H1 (cell line): ENCODE results near the gene ZNF280B. TPM values are rescaled to one million over a fixed set of nuclear protein-coding genes. Genes with fewer than 3 reads are reported as not detected.

Experiments
- CBX8 ChIP-seq: fragments of 300-800, 300-1000 bp; sonication (generic); IDR thresholded peaks from 2 replicates; pipeline ENCODE4 v1.7.1; 2016; ENCODE audit warnings: low read depth, low read length, borderline replicate concordance
- CHD1 ChIP-seq: IDR thresholded peaks from 2 replicates; pipeline ENCODE4 v1.6.1; 2012; ENCODE audit warnings: low read depth, low read length, improper control_type of control experiment
- CTBP2 ChIP-seq: IDR thresholded peaks from 2 replicates; pipeline ENCODE4 v1.7.0; 2011; ENCODE audit warnings: borderline replicate concordance, mild to moderate bottlenecking, moderate library complexity, mixed read lengths, low read length; ENCODE audit not compliant: insufficient read depth, insufficient read length
- KDM1A ChIP-seq: fragments of 200-600, 300-600 bp; sonication (generic); IDR thresholded peaks from 2 replicates; pipeline ENCODE4 v1.7.1; 2016; ENCODE audit warnings: mild to moderate bottlenecking, low read length, borderline replicate concordance
- NANOG ChIP-seq: IDR thresholded peaks from 2 replicates; pipeline ENCODE4 v1.6.1; 2011; ENCODE audit warnings: low read length, low read depth, mild to moderate bottlenecking, inconsistent platforms; ENCODE audit not compliant: insufficient read depth, poor library complexity, severe bottlenecking
- NRF1 ChIP-seq: IDR thresholded peaks from 2 replicates; pipeline ENCODE4 v1.6.1; 2011; ENCODE audit warnings: mild to moderate bottlenecking, low read depth, low read length, improper control_type of control experiment
- RNF2 ChIP-seq: fragments of 200-900, 300-1000 bp; sonication (generic); IDR thresholded peaks from 2 replicates; pipeline ENCODE4 v1.7.1; 2016; ENCODE audit warnings: borderline replicate concordance, low read depth, mild to moderate bottlenecking, antibody characterized with exemption, low read length; ENCODE audit not compliant: poor library complexity, severe bottlenecking; ENCODE audit errors: missing control alignments
- SP1 ChIP-seq: IDR thresholded peaks from 2 replicates; pipeline ENCODE4 v1.6.1; 2011; ENCODE audit warnings: low read depth, low read length
- polyA plus RNA-seq, 7 experiments: library from polyadenylated mRNA; depleted of rRNA in 3 of 7; stranded (reverse) in 5 of 7; unstranded in 2 of 7; fragments of >200 nt in 5 of 7; fragments of 200-250 nt in 2 of 7; gene quantifications; 1 replicate in 5 of 7; 2 replicates in 1 of 7; 4 replicates in 1 of 7; pipeline versions ENCODE4 v1.2.1 to v1.2.3, GENCODE V29; 2011 to 2013; ENCODE audit warnings: missing spikeins in 2 of 7, mixed read lengths in 2 of 7
- total RNA-seq: library from RNA; stranded (reverse); fragmentation: NEBNext Ultra II Directional; extraction: Animal tissue kit (Norgen Biotek cat#: 25700); gene quantifications from 2 replicates; pipeline ENCODE4 v1.2.1, GENCODE V29; 2021
- TF ChIP-seq, protein P1 (sequence below): fragments of 300-600 bp; sonication (generic); IDR thresholded peaks from 2 replicates; pipeline ENCODE4 v1.7.1; 2012; ENCODE audit warnings: low read length, moderate library complexity, mild to moderate bottlenecking, inconsistent platforms; ENCODE audit not compliant: insufficient replicate concordance

ZNF280B gene
- total and polyA plus RNA-seq, 2 of the 8 experiments (the other 6 are each of a cell fraction or from before 2014, with no cell fraction given): 4.8 to 11.7 TPM

DNA sequence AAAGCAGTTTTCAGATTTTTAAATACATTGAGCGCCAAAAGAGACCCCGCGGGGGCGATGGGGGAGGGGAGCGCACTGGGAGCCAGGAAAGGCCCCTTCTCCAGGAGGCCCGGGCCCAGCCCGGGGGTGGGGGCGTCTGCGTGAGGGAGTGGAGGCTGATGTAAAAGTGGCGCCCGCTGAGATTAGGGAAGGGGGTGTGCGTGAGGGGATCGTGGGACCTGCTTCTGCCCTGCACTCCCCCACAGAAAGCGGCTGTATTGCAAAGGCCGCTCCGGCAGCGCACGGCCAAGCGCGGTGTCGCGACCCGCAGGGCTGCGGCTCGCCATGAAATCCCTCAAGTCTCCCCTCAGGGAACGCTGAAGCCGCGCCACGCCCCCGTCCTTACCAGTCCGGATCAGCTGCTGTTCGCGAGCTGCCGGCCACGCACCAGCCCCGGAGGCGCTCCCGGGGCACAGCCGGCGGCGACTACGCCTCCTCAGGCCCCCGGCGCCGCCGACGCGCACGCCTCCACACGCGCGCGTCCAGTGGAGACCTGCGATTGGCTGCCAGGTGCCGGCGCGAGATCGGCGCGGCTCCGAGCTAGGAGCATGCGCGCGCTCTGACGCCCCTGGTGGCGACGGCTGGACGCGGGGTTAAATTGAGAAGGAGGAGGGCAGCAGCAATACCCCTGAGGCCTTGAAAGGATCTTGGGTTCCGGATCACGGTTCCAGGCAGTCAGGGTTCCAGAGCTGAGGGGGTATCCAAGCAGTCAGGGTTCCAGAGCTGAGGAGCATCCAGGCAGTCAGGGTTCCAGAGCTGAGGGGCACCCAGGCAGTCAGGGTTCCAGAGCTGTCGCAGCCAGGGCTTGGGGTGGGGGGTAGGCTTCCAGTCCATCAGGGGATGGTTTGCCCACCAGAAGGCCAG lies at the start of gene ZNF280B (continued):
- TF ChIP-seq, protein P1, sequence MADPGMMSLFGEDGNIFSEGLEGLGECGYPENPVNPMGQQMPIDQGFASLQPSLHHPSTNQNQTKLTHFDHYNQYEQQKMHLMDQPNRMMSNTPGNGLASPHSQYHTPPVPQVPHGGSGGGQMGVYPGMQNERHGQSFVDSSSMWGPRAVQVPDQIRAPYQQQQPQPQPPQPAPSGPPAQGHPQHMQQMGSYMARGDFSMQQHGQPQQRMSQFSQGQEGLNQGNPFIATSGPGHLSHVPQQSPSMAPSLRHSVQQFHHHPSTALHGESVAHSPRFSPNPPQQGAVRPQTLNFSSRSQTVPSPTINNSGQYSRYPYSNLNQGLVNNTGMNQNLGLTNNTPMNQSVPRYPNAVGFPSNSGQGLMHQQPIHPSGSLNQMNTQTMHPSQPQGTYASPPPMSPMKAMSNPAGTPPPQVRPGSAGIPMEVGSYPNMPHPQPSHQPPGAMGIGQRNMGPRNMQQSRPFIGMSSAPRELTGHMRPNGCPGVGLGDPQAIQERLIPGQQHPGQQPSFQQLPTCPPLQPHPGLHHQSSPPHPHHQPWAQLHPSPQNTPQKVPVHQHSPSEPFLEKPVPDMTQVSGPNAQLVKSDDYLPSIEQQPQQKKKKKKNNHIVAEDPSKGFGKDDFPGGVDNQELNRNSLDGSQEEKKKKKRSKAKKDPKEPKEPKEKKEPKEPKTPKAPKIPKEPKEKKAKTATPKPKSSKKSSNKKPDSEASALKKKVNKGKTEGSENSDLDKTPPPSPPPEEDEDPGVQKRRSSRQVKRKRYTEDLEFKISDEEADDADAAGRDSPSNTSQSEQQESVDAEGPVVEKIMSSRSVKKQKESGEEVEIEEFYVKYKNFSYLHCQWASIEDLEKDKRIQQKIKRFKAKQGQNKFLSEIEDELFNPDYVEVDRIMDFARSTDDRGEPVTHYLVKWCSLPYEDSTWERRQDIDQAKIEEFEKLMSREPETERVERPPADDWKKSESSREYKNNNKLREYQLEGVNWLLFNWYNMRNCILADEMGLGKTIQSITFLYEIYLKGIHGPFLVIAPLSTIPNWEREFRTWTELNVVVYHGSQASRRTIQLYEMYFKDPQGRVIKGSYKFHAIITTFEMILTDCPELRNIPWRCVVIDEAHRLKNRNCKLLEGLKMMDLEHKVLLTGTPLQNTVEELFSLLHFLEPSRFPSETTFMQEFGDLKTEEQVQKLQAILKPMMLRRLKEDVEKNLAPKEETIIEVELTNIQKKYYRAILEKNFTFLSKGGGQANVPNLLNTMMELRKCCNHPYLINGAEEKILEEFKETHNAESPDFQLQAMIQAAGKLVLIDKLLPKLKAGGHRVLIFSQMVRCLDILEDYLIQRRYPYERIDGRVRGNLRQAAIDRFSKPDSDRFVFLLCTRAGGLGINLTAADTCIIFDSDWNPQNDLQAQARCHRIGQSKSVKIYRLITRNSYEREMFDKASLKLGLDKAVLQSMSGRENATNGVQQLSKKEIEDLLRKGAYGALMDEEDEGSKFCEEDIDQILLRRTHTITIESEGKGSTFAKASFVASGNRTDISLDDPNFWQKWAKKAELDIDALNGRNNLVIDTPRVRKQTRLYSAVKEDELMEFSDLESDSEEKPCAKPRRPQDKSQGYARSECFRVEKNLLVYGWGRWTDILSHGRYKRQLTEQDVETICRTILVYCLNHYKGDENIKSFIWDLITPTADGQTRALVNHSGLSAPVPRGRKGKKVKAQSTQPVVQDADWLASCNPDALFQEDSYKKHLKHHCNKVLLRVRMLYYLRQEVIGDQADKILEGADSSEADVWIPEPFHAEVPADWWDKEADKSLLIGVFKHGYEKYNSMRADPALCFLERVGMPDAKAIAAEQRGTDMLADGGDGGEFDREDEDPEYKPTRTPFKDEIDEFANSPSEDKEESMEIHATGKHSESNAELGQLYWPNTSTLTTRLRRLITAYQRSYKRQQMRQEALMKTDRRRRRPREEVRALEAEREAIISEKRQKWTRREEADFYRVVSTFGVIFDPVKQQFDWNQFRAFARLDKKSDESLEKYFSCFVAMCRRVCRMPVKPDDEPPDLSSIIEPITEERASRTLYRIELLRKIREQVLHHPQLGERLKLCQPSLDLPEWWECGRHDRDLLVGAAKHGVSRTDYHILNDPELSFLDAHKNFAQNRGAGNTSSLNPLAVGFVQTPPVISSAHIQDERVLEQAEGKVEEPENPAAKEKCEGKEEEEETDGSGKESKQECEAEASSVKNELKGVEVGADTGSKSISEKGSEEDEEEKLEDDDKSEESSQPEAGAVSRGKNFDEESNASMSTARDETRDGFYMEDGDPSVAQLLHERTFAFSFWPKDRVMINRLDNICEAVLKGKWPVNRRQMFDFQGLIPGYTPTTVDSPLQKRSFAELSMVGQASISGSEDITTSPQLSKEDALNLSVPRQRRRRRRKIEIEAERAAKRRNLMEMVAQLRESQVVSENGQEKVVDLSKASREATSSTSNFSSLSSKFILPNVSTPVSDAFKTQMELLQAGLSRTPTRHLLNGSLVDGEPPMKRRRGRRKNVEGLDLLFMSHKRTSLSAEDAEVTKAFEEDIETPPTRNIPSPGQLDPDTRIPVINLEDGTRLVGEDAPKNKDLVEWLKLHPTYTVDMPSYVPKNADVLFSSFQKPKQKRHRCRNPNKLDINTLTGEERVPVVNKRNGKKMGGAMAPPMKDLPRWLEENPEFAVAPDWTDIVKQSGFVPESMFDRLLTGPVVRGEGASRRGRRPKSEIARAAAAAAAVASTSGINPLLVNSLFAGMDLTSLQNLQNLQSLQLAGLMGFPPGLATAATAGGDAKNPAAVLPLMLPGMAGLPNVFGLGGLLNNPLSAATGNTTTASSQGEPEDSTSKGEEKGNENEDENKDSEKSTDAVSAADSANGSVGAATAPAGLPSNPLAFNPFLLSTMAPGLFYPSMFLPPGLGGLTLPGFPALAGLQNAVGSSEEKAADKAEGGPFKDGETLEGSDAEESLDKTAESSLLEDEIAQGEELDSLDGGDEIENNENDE: no peak
- no peak for TF ChIP-seq CHD1
- TF ChIP-seq CBX8: no peak
- TF ChIP-seq CTBP2: no peak
- peak; percentile 86; the same call in 1 of the 2 replicates for TF ChIP-seq KDM1A
- TF ChIP-seq NANOG: no peak
- no peak for TF ChIP-seq SP1
- no peak for TF ChIP-seq RNF2
- peak; percentile 63 for TF ChIP-seq NRF1
